ENCODE measurements around the gene PRIMPOL. TPM values are rescaled to one million over a fixed set of nuclear protein-coding genes. Genes with fewer than 3 reads are reported as not detected.
"Not testable (repeated sequence)": the region's sequence is repeated elsewhere in the genome, so short reads cannot be mapped to it uniquely, and the experiment has no call there.

PRIMPOL gene
- total RNA-seq, result 6.0 and 13.2 TPM in 2 replicates

GRCh38 chr4:184649026-184649970 is at the start of gene PRIMPOL, which contains the start of gene CASP3:
TSS of gene PRIMPOL (plus strand) at chr4:184649738. CDS start at chr4:184657141, 7,403 bp downstream.
TSS of gene CASP3 (minus strand) at chr4:184649447. CDS start at chr4:184638453, 10,994 bp downstream.
- no peak for DNase-seq (ENCODE audit: extremely low read depth, low read depth, low spot score)

DNA sequence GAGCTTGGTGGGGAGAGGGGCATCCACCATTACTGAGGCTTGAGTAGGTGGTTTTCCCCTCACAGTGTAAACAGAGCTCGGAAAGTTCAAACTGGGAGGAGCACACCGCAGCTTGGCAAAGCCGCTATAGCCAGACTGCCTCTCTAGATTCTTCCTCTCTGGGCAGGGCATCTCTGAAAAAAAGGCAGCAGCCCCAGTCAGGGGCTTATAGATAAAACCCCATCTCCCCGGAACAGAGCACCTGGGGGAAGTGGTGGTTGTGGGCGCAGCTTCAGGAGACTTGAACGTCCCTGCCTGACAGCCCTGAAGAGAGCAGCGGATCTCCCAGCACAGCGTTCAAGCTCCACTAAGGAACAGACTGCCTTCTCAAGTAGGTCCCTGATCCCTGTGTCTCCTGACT is 48.6 kb upstream of the PRIMPOL start:
- not testable (repeated sequence) for DNase-seq (ENCODE audit: extremely low read depth, low read depth, low spot score)

- not testable (repeated sequence) for DNase-seq (ENCODE audit: extremely low read depth, low read depth, low spot score)
These were observed 46.7 kb upstream of the PRIMPOL start for GRCh38 chr4:184602857-184603256.

GRCh38 chr4:184607429-184607828 is 42.1 kb upstream of the PRIMPOL start:
- not testable (repeated sequence) for DNase-seq (ENCODE audit: extremely low read depth, low read depth, low spot score)

DNA sequence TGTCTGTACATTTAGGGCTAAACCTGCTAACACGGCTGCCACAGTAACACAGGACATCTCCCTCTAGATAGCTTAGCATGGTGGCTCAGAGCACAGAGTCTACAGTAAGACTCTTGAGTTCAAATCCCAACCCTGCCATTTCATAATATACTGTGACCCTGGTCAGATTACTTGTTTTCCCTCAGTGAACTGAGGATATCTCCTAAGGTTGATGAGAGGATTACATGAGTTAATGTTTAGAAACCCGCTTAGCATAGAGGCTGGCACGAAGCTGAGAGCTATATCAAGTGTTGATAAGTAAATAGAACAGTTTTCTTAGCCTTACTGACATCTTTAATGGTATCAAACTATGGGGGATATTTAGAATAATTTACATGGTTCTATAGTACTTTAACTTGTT is 37.5 kb upstream of the PRIMPOL start:
- no peak for DNase-seq (ENCODE audit: extremely low read depth, low read depth, low spot score)

DNA sequence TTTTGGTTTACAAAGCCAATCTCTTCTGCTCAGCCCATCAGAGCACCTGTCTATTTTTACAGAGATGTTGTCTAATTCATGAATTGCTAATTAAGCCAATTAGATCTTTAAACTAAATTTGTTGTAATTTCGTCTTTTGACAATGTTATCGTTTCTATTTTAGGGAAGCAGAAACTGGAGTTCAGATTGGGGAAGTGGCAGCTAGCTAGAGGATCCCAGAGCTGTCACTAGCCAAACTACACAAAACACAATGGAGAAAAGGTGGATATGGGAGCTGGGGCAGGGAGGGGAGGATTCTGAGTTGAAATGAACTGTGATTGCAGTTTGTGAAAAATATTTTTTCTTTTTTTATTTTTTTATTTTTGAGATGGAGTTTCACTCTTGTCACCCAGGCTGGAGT is 36.1 kb upstream of the PRIMPOL start:
- DNase-seq (ENCODE audit: extremely low read depth, low read depth, low spot score), result no peak

GRCh38 chr4:184614509-184614908 is 35.0 kb upstream of the PRIMPOL start:
- DNase-seq (ENCODE audit: extremely low read depth, low read depth, low spot score), result no peak

DNA sequence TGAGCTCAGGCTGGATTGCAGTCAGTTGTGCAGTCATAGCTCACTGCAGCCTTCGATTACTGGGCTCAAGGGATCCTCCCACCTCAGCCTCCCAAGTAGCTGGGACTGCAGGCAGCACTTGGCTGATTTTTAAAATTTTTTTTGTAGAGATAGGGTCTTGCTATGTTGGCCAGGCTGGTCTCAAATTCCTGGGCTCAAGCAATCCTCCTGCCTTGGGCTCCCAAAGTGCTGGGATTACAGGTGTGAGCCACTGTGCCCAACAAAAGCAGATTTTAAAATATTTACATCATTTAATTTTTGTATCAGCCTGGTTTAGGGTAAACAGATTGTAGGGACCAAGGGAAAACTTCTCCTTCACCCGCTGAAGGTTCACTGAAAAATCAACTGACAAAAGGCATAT is 33.4 kb upstream of the PRIMPOL start:
- DNase-seq (ENCODE audit: extremely low read depth, low read depth, low spot score), result not testable (repeated sequence)

GRCh38 chr4:184616633-184617551 is 32.6 kb upstream of the PRIMPOL start:
- DNase-seq (ENCODE audit: extremely low read depth, low read depth, low spot score), result no peak

- no peak for DNase-seq (ENCODE audit: extremely low read depth, low read depth, low spot score)
These were observed 31.8 kb upstream of the PRIMPOL start for GRCh38 chr4:184617600-184618196.

GRCh38 chr4:184620212-184620867 is 29.2 kb upstream of the PRIMPOL start:
- no peak for DNase-seq (ENCODE audit: extremely low read depth, low read depth, low spot score)

DNA sequence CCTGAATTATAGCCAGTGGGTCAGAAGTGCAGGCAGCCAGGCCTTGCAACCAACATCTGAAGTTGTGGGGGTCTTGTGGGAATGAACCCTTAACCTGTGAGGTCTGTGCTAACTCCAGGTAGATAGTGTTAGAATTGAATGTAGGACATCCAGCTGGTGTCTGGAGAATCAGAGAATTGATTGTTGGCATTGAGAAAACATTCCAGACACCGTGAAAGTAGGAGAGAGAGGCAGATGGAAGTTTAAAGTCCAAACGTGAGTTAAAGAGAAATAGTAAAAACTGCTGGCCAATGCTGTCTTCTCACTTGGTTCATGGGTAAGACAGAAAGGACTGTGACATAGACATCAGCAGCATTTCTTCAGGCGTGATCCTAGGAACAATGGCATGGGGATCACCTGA is 28.0 kb upstream of the PRIMPOL start:
- DNase-seq (ENCODE audit: extremely low read depth, low read depth, low spot score), result no peak

DNA sequence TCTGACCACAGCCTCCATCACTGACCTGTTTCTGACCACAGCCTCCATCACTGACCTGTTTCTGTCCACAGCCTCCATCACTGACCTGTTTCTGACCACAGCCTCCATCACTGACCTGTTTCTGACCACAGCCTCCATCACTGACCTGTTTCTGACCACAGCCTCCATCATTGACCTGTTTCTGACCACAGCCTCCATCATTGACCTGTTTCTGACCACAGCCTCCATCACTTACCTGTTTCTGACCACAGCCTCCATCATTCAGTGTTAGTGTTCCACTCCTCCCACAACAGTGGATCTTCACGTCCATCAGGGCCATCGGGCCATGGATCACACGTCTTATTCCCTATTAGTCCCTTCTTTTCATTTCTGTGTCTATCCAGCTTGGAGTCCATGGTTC is 25.0 kb upstream of the PRIMPOL start:
- DNase-seq (ENCODE audit: extremely low read depth, low read depth, low spot score), result not testable (repeated sequence)

- no peak for DNase-seq (ENCODE audit: extremely low read depth, low read depth, low spot score)
These were observed 24.5 kb upstream of the PRIMPOL start for GRCh38 chr4:184624972-184625554.

DNA sequence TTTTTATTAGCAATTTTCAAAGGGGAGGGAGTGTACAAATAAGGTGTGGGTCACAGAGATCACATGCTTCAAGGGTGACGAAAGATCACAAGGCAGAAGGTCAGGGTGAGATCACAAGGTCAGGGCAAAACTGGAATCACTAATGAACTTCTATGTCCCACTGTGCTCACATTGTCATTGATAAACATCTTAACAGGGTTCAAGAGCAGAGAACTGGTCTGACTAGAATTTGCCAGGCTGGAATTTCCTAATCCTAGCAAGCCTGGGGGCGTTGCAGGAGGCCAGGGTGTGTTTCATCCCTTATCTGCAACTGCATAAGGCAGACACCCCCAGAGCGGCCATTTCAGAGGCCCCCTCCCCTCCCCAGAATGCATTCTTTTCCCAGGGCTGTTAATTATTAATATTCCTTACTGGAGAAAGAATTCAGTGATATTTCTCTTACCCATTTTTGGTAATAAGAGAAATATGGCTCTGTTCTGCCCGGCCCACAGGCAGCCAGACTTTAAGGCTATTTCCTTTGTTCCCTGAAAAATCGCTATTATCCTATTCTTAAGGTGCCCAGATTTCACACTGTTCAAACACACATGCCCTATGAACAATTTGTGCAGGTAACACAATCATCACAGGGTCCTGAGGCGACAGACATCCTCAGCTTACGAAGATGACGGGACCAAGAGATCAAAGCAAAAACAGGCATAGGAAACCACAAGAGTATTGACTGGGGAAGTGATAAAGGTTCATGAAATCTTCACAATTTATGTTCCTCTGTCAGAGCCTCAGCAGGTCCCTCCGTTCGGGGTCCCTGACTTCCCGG is 23.5 kb upstream of the PRIMPOL start:
- DNase-seq (ENCODE audit: extremely low read depth, low read depth, low spot score), result not testable (repeated sequence)

DNA sequence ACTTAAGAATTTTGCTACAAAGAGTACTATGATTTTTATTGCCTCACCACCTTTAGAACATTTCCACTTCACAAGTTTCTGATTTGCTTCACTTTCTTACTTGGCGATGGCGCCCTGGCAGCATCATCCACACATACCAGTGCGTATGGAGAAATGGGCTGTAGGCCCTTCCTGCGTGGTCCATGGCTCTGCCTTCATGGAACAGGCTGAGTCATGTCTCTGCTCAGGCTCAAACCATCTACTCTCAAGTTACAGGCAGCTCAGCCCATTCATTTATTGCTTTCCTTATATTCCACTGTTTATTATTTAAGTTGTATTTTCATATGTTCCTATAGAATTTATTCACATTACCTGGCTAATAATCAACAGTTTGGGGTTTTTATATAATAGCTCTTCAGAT is 21.4 kb upstream of the PRIMPOL start:
- no peak for DNase-seq (ENCODE audit: extremely low read depth, low read depth, low spot score)

DNA sequence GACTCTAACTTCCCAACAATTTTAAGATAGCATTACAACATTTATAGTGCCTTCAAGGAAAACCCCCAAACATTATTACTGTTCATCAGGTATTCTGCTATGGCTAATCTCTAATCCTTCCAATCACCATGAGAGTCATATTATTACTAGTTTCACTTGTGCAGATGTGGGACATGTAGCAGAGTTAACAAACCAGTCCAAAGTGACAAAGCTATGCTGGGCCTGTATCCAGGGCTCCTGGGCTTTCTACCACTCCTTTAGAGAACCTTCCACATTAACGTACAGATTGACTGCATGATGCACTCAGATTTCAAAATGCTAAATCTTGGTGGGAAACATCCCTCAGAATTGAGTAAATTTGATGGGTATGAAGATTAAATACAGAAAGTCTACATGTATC is 16.7 kb upstream of the PRIMPOL start:
- no peak for DNase-seq (ENCODE audit: extremely low read depth, low read depth, low spot score)

- no peak for DNase-seq (ENCODE audit: extremely low read depth, low read depth, low spot score)
These were observed 14.2 kb upstream of the PRIMPOL start for GRCh38 chr4:184635381-184635780.

DNA sequence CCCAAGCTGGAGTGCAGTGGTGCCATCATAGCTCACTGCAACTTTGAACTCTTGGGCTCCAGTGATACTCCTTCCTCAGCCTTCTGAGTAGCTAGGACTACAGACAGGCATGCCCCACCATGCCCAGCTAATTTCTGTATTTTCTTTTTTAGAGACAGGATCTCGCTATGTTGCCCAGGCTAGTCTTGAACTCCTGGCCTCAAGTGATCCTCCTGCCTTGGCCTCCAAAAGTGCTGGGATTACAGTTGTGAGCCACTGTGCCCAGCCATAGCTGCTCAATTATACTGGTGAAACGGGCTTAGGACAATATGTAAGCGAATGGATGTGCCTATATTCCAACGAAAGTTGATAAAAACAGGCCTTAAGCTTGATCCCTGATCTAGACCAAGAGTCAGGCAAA is 13.4 kb upstream of the PRIMPOL start:
- no peak for DNase-seq (ENCODE audit: extremely low read depth, low read depth, low spot score)

All from glomerular endothelial cell (primary cell).